Left cardiac atrium (tissue), 4 donors: ENCODE measurements around the gene C1R. TPM values are rescaled to one million over a fixed set of nuclear protein-coding genes. Genes with fewer than 3 reads are reported as not detected.

Source experiments
- ATAC-seq, 2 donors: fragments of 200-7000 bp; cut with Tn5 transposase; one replicate each; pipeline ENCODE4 v1.9.1; 2020; ENCODE audit warnings: mild to moderate bottlenecking in 2 of 2, moderate library complexity in 2 of 2
- DNase-seq: peaks from one replicate; pipeline ENCODE4 v3.0.0-alpha.2; 2020
- intact Hi-C, 2 donors: fragments of 100-400 bp; cut with DNase I; formaldehyde crosslinking; loops; one replicate each; pipeline versions ENCODE4 v1.14.1 to v1.15.1; 2022 to 2023
- total RNA-seq, 2 donors: library from RNA; stranded (reverse); fragmentation: NEBNext Ultra II Directional; extraction: Animal tissue kit (Norgen Biotek cat#: 25700); gene quantifications; one replicate each; pipeline ENCODE4 v1.2.1, GENCODE V29; 2021
- donor health status: DM: no; HTN: yes; CAD: no.
- donor health status: DM: no; HTN: yes; CAD: no; lungs with severe emphysema.
- donor health status: DM: yes; HTN: yes; CAD: no.
- donor health status: Dilated cardiomyopathy.

Gene C1R
- total RNA-seq, 2 donors from 2014 or later = 331 to 488 TPM

DNA sequence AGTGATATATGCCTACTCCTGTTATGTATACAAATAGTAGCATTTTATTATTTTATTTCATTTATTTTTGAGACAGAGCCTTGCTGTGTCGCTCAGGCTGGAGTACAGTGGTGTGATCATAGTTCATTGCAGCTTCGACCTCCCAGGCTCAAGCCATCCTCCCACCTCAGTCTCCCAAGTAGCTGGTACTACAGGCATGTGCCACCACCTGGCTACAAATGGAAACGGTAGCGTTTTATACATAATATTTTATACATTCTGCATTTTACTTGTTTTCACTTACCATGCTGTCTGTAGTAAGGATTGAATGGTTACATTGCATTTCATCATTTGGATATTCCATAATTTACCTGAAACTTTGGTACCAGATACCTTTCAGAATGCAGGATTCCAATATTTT lies 14.1 kb downstream of the C1R start:
- intact Hi-C loops = no loop called here
- ATAC-seq (no peak), DNase-seq (no peak)

DNA sequence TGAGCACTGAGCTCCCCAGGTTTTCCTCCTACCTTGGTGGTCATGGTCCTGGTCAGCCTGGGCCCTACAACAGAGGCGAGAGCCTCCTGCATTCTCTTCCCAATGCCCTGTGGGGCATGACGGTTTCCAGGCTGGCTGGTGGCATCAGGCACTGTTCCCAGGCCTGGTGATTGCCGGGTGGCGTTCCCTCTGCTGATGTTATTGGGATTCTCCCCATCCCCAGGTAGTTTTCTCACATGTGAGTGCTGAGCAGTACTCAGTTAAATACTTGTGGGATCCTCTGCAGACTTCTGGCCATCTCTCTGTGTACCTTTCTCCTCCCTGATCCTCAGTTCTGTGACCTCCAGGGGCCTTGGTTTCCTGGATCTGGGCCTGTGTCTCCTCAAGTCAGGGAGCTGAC lies 15.8 kb downstream of the C1R start:
- ATAC-seq (no peak), DNase-seq (no peak)
- intact Hi-C loops = no loop called here

- intact Hi-C loops = no loop called here
- ATAC-seq (no peak), DNase-seq (no peak)
Observed at GRCh38 chr12:7075939-7076338, 16.3 kb downstream of the C1R start.

- DNase-seq (no peak), ATAC-seq (no peak)
- intact Hi-C loops = no loop called here
Observed at GRCh38 chr12:7075518-7075917, 16.7 kb downstream of the C1R start.

DNA sequence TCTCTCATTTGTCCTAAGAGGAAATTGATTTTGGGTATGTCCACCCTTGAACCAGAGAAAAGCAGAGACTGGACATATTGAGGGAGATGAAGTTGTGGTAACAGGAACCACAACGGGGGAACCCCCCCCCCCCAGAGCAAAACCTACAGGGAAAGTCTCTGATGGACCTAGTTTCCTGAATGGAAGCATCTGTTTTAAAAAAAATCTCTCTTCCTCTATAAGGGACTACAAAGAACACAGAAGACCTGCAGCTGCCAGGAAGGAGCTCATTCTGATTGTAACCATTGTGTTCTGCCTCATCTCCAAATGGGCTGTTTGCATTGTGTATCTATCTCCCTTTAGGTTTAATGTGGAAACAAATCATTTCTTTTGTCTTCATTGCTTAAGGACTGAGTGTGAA lies 18.3 kb downstream of the C1R start:
- no peak for ATAC-seq
- intact Hi-C loops = no loop called here

GRCh38 chr12:7072554-7072953 lies 19.7 kb downstream of the C1R start:
- DNase-seq (no peak), ATAC-seq (no peak)
- intact Hi-C loops = no loop called here

More for the DNA sequence above, 18.3 kb downstream of the C1R start:
- no peak for DNase-seq

DNA sequence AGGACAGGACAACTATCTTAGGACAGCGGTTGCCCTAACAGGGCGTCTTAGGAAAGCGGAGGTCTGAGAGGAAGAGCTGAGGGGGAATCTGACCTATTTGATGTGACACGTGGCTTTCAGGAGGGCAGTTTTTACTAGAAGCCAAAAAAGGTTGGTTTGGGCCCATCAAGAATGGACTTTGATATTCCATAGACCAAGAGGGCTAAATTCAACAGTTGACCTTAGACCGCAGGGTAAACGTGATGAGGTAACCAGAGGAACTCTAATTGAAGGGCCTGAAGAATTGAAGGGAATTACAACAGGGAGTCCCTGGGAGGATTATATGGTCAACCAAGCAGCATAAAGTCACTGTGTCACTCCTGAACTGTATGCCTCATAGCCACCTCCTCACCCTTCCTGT lies 20.2 kb downstream of the C1R start:
- intact Hi-C loops = no loop called here
- DNase-seq (no peak), ATAC-seq (no peak)

DNA sequence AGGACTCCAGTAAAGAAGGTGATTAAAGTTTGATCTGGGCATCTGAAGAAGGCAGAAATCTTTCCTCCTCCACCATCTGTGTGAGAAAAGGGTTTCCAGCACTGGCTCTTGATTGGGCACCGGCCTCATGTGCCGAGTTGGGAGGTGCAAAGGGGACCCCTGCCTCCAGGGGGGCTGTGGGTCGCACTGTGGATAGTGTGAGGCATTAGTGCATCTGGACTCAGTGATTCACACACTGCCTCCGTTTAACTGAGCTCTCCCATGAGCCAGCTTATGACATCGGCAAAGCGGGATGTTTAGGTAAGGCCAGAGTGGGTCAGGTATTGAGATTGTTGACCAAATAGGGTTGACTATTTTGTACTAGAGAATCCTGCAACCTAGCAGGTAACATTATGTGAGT lies 22.9 kb downstream of the C1R start:
- intact Hi-C loops = no loop called here
- no peak for ATAC-seq

DNA sequence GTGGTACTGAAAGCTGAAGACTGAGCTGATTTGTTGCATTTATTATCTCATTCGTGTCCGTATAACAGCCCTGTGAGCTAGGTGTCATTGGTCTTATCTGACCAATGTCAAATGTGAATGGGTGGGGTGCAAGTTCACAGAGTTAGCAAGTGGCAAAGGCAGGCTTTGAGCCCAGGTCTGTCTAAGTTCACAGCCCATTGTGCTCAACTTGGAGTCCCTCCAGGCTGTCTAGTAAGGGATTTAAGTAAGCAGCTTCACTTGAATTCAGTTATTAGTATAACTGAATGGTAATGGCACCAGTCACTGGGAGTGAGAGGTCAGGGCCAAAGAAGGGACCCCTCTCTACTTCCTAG lies 23.3 kb downstream of the C1R start:
- peak; percentile 35 to 50 for ATAC-seq
- no peak for DNase-seq
- intact Hi-C loops = no loop called here

More for the DNA sequence above, 22.9 kb downstream of the C1R start:
- no peak for DNase-seq

- intact Hi-C loops = no loop called here
- peak; percentile 87 to 91 for ATAC-seq
- DNase-seq = peak; percentile 66
Observed at GRCh38 chr12:7068240-7068993, 23.8 kb downstream of the C1R start.

DNA sequence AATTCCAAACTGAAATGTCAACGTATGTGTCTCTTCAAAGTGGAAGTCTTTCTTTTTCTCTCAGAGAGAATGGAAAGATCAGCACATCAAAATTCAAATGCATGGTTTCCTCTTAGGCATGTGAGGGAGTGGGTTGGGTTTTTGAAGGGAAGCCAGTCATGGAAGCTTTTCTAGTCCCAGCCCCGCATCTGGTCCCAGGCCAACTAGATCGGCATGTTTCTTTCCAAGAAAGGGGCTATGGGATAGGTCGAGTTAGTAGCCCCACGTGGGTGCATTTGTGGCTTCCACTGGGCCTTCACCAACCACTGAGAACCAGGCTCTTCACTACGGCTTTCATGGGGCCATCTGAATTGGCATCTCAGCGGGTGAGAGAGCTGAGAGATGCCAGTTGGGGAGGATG lies 25.1 kb downstream of the C1R start:
- DNase-seq = no peak
- ATAC-seq = no peak
- intact Hi-C loops = no loop called here

DNA sequence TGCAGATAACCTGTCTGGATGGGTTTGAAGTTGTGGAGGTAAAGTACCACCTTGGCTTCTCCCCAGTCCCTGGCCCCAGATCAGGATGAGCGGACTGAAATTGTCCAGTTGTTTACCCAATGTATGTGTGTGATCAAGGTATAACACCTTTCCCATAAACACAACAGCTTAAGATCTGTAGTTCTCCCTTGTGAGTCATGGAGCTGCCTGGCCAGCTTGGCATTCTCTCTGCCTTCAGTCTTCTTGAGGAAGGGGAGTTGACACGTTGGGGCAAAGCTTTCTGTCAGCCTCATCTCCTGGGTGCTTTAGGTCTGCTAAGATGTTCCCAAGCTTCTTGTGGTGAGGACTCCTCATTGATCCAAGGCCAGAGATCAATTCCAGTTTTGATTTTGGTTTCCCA lies 25.6 kb downstream of the C1R start:
- no peak for ATAC-seq
- intact Hi-C loops = no loop called here
- no peak for DNase-seq

- no peak for ATAC-seq
- intact Hi-C loops = no loop called here
Observed at GRCh38 chr12:7065073-7065623, 27.1 kb downstream of the C1R start.

GRCh38 chr12:7064516-7064915 lies 27.7 kb downstream of the C1R start:
- intact Hi-C loops = no loop called here
- ATAC-seq (no peak), DNase-seq (no peak)

More at GRCh38 chr12:7065073-7065623, 27.1 kb downstream of the C1R start:
- no peak for DNase-seq

GRCh38 chr12:7061596-7061995 lies 30.6 kb downstream of the C1R start:
- DNase-seq = no peak
- intact Hi-C loops = loop anchor here in 1 of 2 donors (2.0 kb wide), 1 partner anchor 47 kb away; the partner anchor contains the start of gene C1RL
- no peak for ATAC-seq

DNA sequence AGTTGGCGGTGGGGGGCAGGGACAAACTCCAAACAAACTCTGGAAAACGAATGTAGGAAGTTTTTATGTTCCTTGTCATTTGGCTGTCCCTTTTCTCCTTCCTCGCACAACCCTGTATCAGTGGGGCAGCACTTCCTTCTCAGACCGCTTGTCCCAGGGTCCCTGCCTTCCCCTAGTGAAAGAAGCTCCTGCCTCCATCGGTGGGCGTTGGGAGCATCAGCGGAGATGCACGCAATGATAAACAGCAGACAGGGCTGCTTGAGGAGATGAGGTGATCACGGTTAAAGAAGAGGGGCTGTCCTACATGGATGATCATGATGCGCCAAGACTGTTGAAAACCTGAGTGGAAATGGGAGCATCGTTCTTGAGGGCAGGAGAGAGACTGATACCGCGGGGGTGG lies 31.1 kb downstream of the C1R start:
- DNase-seq = no peak
- peak in 1 of 2 donors; percentile 7 for ATAC-seq
- intact Hi-C loops = loop anchor here in 1 of 2 donors (2.0 kb wide), 1 partner anchor 48 kb away; the partner anchor contains the start of gene C1RL

DNA sequence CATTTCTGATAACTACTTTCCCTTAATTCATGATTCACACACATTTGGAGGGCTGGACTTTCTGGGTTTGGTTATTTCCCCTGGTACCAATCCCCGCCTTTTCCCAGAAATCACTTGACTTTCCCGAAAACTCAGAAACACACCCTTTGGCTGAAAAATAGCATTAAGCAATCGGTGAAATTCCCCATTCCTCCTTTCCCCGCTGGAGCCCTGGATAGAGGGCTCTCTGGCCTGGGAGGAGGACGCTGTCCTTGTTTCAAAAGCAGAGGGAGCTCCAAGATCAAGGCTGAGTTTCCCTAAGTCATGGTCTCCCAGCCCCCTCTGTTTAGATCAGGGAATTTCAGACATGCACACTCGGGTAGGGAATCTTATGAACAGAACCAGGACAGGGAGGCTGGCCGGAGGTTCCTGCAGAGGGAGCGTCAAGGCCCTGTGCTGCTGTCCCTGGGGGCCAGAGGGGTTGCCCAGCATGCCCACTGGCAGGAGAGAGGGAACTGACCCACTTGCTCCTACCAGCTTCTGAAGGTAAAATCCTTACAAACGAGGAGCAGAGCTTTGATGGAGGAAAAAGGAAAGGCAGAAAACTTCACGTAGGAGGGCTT lies 31.8 kb downstream of the C1R start, which contains the start of gene C1S:
Gene C1S (plus strand): TSS at position 366 of the 602 bp plus-strand sequence. CDS start 1,195 bp downstream, outside the sequence.
- intact Hi-C loops = loop anchor here in 1 of 2 donors (2.0 kb wide), 1 partner anchor 48 kb away; the partner anchor contains the start of gene C1RL
- ATAC-seq (peak; percentile 98 to 99), DNase-seq (peak; percentile 74)

DNA sequence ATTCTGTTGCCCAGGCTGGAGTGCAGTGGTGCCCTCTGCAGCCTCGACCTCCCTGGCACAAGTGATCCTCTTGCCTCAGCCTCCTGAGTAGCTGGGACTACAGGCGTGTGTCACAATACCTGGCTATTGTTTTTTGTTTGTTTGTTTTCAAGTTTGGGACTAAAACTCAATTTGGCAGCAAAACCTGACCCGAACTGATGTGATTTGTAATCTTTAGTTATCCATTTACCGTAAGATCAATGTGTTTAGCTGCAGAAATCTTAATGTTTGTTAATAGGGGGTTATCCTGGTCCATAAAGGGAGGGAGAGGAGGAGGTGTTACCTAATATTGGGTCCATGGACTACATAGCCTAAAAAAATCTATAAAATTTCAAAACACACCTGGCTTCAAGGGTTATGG lies 32.5 kb downstream of the C1R start:
- intact Hi-C loops = loop anchor here in 1 of 2 donors (2.0 kb wide), 1 partner anchor 49 kb away; the partner anchor contains the start of gene C1RL
- ATAC-seq (no peak), DNase-seq (no peak)

DNA sequence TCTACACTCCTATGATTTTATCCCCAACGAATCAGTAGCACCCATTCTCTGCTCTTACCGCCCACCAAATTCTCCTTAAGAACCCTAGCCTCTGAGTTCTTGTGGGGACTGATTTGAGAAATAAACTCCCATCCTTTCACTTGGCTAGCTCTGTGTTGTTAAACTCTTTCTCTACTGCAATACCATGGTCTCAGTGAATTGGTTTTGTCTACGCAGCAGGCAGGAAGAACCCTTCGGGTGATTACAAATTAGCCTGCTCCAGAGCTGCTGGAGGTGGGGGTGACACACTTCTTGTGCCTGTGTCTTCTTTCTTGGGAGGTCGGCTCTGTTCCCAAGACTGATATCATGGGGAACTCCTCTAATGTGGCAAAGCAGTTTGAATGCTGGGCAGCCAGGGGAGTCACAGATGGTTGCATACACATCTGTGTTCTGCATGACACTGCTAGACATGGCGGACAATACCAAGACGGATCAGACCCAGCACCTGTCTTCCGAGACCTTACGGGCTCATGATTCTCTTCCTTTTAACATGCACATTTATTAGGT lies 33.3 kb downstream of the C1R start:
- DNase-seq = no peak
- intact Hi-C loops = no loop called here

More for the DNA sequence above, 33.3 kb downstream of the C1R start:
- no peak for ATAC-seq
